Fibroblast of lung (primary cell): Measurements from ENCODE around the gene ZAR1L.

Experiments used
- EZH2 ChIP-seq: IDR thresholded peaks from 2 replicates; pipeline ENCODE4 v1.5.1; 2012; ENCODE audit warnings: low read length, control low read depth, mild to moderate bottlenecking; ENCODE audit errors: missing control alignments
- TF ChIP-seq, protein P1 (sequence below), 2 donors: IDR thresholded peaks in 1 of 2; conservative IDR thresholded peaks in 1 of 2; 1 replicate in 1 of 2; 2 replicates in 1 of 2; pipeline ENCODE4 v1.5.1; 2011 to 2012; ENCODE audit warnings: low read length in 2 of 2, control low read depth in 1 of 2, inconsistent platforms in 1 of 2, low read depth in 1 of 2, mild to moderate bottlenecking in 1 of 2

DNA sequence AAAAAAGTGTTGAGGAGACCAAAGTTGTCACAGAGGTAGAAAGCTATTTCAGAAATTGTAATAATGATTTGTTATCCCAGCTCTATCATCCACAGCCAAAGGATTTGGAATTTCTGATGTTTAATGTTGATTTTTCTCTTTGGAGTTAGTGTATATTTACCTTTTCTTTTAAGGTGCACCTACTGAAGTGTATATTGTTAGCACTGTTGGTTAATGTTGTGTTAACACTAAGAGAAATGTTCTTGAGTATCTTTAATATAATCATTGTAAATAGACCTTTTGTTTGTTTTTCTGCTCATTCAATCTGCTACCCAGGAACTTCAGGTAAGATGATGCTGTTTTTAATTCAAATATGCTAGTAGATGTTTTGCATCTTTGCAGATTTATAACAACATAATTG lies 57.5 kb downstream of the ZAR1L start:
- TF ChIP-seq, protein P1, sequence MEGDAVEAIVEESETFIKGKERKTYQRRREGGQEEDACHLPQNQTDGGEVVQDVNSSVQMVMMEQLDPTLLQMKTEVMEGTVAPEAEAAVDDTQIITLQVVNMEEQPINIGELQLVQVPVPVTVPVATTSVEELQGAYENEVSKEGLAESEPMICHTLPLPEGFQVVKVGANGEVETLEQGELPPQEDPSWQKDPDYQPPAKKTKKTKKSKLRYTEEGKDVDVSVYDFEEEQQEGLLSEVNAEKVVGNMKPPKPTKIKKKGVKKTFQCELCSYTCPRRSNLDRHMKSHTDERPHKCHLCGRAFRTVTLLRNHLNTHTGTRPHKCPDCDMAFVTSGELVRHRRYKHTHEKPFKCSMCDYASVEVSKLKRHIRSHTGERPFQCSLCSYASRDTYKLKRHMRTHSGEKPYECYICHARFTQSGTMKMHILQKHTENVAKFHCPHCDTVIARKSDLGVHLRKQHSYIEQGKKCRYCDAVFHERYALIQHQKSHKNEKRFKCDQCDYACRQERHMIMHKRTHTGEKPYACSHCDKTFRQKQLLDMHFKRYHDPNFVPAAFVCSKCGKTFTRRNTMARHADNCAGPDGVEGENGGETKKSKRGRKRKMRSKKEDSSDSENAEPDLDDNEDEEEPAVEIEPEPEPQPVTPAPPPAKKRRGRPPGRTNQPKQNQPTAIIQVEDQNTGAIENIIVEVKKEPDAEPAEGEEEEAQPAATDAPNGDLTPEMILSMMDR (conservative IDR thresholded peaks at IDR 0.05 in 1 of 2, IDR thresholded peaks at IDR 0.05 in 1 of 2; ENCODE audit: low read depth in 1 of 2, low read length in 2 of 2) = no peak
- no peak for TF ChIP-seq EZH2
